Kidney (tissue), 14 donors: ENCODE results near the gene MTOR. TPM values are rescaled to one million over a fixed set of nuclear protein-coding genes. Genes with fewer than 3 reads are reported as not detected.

Experiments
- DNase-seq, 5 donors: peaks; one replicate each; pipeline ENCODE4 v3.0.0-alpha.2; 2013 to 2020
- FAIRE-seq: peaks from 2 replicates; lab custom pipeline; 2012; peaks lifted over from hg19 to GRCh38; lab: Jason Lieb, UNC
- H3K27ac ChIP-seq, 2 donors: one replicate each; pipeline ENCODE4 v1.7.0; 2013; ENCODE audit warnings: low read depth in 2 of 2, low read length in 2 of 2, inconsistent platforms in 1 of 2
- H3K27me3 ChIP-seq: one replicate; pipeline ENCODE4 v1.7.1; 2013; ENCODE audit warnings: low read length, inconsistent platforms; ENCODE audit not compliant: control insufficient read depth, insufficient read depth
- H3K36me3 ChIP-seq, 3 donors: one replicate each; pipeline versions ENCODE4 v1.7.0 to v1.7.1; 2013; ENCODE audit warnings: low read length in 3 of 3, control low read depth in 1 of 3, inconsistent platforms in 1 of 3; ENCODE audit not compliant: insufficient read depth in 3 of 3, control insufficient read depth in 2 of 3
- H3K4me1 ChIP-seq, 3 donors: one replicate each; pipeline versions ENCODE4 v1.7.0 to v1.7.1; 2013; ENCODE audit warnings: low read length in 3 of 3, inconsistent platforms in 1 of 3, low read depth in 1 of 3; ENCODE audit not compliant: control insufficient read depth in 2 of 3, insufficient read depth in 2 of 3
- H3K4me3 ChIP-seq, 3 donors: one replicate each; pipeline versions ENCODE4 v1.7.0 to v1.8.1; 2013; ENCODE audit warnings: low read length in 3 of 3, control low read depth in 1 of 3, inconsistent platforms in 1 of 3
- H3K9ac ChIP-seq, 3 donors: one replicate each; pipeline versions ENCODE4 v1.7.0 to v1.7.1; 2013; ENCODE audit warnings: low read length in 3 of 3, control low read depth in 1 of 3, inconsistent platforms in 1 of 3
- H3K9me3 ChIP-seq, 3 donors: one replicate each; pipeline versions ENCODE4 v1.7.0 to v1.7.1; 2013; ENCODE audit warnings: low read length in 3 of 3, control low read depth in 1 of 3, inconsistent platforms in 1 of 3; ENCODE audit not compliant: control insufficient read depth in 2 of 3, insufficient read depth in 1 of 3
- CTCF ChIP-seq: IDR thresholded peaks from 3 replicates; pipeline ENCODE4 v1.5.1; 2012; ENCODE audit warnings: mild to moderate bottlenecking, moderate library complexity, borderline replicate concordance; ENCODE audit not compliant: insufficient read depth; ENCODE audit errors: extremely low read depth
- intact Hi-C: fragments of 100-400 bp; cut with DNase I; formaldehyde crosslinking; loops from one replicate; pipeline ENCODE4 v1.11.1; 2022
- polyA plus RNA-seq: library from polyadenylated mRNA; stranded (reverse); fragments of 350-450 nt; fragmentation: Illumina TruSeq; extraction: RNeasy Lipid Tissue Mini Kit (QIAGEN cat#74804); gene quantifications from one replicate; pipeline ENCODE4 v1.2.3, GENCODE V29; 2014; ENCODE audit warnings: low read depth, low replicate concordance; ENCODE audit not compliant: insufficient read depth
- total RNA-seq: library from RNA; stranded (reverse); fragmentation: NEBNext Ultra II Directional; extraction: Animal tissue kit (Norgen Biotek cat#: 25700); gene quantifications from one replicate; pipeline ENCODE4 v1.2.1, GENCODE V29; 2021
- donor health status: control.
- donor health status: control.
- donor health status: control.
- donor health status: control.
- donor health status: control.
- donor health status: DM: yes; HTN: yes; CAD: no.
- donor health status: Normal renal cell carcinoma (clear cell type).

The MTOR gene
- total and polyA plus RNA-seq, 2 donors from 2014 or later: 16.0 to 36.8 TPM

DNA sequence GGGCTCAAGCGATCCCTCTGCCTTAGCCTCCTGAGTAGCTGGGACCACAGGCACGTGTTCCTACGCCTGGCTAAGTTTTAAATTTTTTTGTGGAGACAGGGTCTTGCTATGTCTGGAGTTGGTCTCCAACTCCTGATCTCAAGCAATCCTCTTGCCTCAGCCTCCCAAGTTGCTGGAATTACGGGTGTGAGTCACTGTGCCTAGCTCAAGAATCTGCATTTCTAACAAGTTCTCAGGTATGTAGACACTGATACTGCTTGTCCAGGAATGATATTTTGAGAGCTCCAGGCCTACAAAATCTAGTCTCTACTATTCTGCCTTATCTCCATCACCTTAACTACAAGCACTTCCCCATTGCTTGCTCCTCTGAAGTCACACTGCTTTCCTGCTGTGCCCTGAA lies 50.9 kb downstream of the MTOR start:
- no peak for DNase-seq
- Histone ChIP-seq H3K27ac (no peak overlapping the region), H3K9me3 (no peaks in the 10 kb centered on the region), H3K36me3 (peaks cover 8 to 78% (median 57%) of the 10 kb centered on the region in 3 donors), H3K4me3 (no peak overlapping the region), H3K4me1 (no peaks in the 10 kb centered on the region), H3K27me3 (no peaks in the 10 kb centered on the region), H3K9ac (no peak overlapping the region)
- no peak for FAIRE-seq
- TF ChIP-seq CTCF: no peak
- intact Hi-C loops: no loop called here

DNA sequence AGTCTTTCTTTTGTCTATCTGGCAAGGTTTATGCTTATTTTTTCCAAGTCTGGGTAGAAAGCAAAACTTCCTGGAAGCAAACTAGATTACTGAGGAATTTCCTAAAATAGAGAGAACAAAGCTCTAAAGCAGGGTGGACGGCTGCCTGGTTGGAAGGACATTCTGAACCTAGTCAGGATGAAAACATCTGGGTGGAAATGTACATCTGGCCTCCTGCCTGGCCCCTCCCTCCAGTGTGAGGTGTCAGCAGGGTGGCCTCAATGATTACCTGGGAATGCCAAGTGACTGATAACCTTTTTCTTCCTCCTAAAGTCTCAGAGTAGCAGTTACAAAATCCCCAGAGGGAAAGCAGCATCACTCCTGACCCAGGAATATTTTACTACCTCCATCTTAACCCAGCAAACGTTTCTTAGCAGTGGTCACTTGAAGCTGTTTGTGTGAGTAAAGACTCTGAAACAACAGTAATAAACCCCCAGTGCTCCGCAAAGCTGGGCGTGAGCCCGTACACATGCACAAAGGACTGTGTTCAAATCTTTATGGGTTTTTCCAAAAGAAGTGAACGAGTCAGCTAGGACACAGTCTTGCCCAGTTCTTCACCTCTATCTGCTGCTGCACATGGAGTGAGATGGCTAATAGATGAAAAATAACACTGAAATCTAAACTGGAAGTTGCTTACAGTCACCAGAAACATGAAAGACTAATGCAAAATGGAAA lies 54.3 kb downstream of the MTOR start:
- FAIRE-seq: no peak

DNA sequence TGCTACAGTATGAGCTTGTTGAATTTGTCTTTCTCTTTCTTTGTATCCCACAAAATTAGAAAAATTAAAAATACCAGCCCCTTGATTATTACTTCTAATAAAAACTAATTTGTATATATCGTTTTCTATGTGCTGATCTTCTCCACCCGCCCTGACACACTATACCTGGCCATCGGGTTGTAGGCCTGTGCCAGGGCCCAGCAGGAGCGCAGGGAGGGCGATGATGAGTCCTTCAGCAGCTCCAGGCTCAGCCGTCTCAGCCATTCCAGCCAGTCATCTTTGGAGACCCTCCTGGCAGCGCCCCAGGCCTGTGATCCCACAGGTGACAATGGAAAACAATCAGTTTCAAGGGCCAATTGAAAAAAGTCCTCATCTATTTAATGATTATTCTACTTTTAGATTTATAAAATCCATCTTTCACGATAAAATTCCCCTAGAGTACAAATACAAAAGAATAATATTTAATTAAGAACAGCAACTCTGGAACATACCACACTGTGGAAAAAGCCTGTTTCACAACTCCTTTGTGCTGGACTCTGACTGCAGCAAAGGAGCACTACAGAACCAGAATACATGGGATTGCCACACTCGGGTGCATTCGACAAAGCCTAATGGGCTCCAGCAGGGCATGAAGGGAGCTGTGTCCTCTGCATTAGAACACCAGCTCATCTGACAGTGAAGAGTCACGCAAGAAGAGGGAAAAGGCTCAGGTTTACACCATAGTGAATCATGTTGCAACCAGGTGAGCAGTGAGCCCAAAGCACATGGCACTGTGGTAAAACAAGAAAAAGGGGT lies 57.8 kb downstream of the MTOR start:
- no peak overlapping the region for H3K9ac ChIP-seq
- peaks cover under 1 to 37% (median 36%) of the 10 kb centered on the region in 3 donors for H3K36me3 ChIP-seq
- no peaks in the 10 kb centered on the region for H3K4me1 ChIP-seq
- H3K27ac ChIP-seq: no peak overlapping the region
- DNase-seq (peak in 2 of 5 donors; percentile 2 to 8), FAIRE-seq (no peak)
- intact Hi-C loops: no loop called here
- H3K9me3 ChIP-seq: no peaks in the 10 kb centered on the region
- no peaks in the 10 kb centered on the region for H3K27me3 ChIP-seq
- TF ChIP-seq CTCF: no peak
- no peak overlapping the region for H3K4me3 ChIP-seq

More for the DNA sequence above, 54.3 kb downstream of the MTOR start:
- Histone ChIP-seq H3K9me3 (no peaks in the 10 kb centered on the region), H3K36me3 (peaks cover 2 to 65% (median 55%) of the 10 kb centered on the region in 3 donors), H3K27ac (no peak overlapping the region), H3K4me3 (no peak overlapping the region), H3K4me1 (no peaks in the 10 kb centered on the region), H3K27me3 (no peaks in the 10 kb centered on the region), H3K9ac (no peak overlapping the region)
- intact Hi-C loops: no loop called here
- DNase-seq: no peak
- TF ChIP-seq CTCF: no peak
